ENCODE measurements around the gene NTNG2. TPM values are rescaled to one million over a fixed set of nuclear protein-coding genes. Genes with fewer than 3 reads are reported as not detected.
A peak's percentile ranks its signal among the peaks of the same experiment; 100 is the strongest.

NTNG2 gene
- 1.0 and 1.2 TPM in 2 replicates for total RNA-seq (ENCODE audit: low replicate concordance)

- no peak within 1 kb of the TSS for H3K27ac Mint-ChIP-seq
- H3K27me3 Mint-ChIP-seq (ENCODE audit: insufficient read depth, low read depth): peaks cover 58% of the 10 kb centered on the region
- H3K36me3 Mint-ChIP-seq: peaks cover 1% of the 10 kb centered on the region
- peak within 1 kb of the TSS; percentile 74 for H3K4me3 ChIP-seq
- no peak for TF ChIP-seq EZH2 (IDR thresholded peaks at IDR 0.05)
- TF ChIP-seq EZH2phosphoT487 (IDR thresholded peaks at IDR 0.05): no peak
- TF ChIP-seq CTCF (IDR thresholded peaks at IDR 0.05): no peak
- no peak within 1 kb of the TSS for H3K27ac ChIP-seq
- peaks cover 29% of the 10 kb centered on the region for H3K4me1 Mint-ChIP-seq
- no peak for DNase-seq (ENCODE audit: low spot score)
- no peak within 1 kb of the TSS for H3K9ac ChIP-seq
- H3K9me3 ChIP-seq (ENCODE audit: low read depth): no peaks in the 10 kb centered on the region
- peak within 1 kb of the TSS; percentile 98 for H3K4me3 Mint-ChIP-seq
- no peaks in the 10 kb centered on the region for H3K36me3 ChIP-seq
- H4K20me1 ChIP-seq (ENCODE audit: low read depth): peaks cover 50% of the 10 kb centered on the region
- H3F3A ChIP-seq (ENCODE audit: low read depth): peaks cover 27% of the 10 kb centered on the region
- peaks cover 2% of the 10 kb centered on the region for H3K9me3 Mint-ChIP-seq
- peak within 1 kb of the TSS; percentile 100 for H3K4me2 ChIP-seq
- peak within 1 kb of the TSS; percentile 86 for H2AFZ ChIP-seq (replicated peaks)
- H3K79me2 ChIP-seq (ENCODE audit: low read depth): no peaks in the 10 kb centered on the region
- peaks cover 99% of the 10 kb centered on the region for H3K27me3 ChIP-seq
- peaks cover 23% of the 10 kb centered on the region for H3K4me1 ChIP-seq
These were observed at the start of gene NTNG2 for GRCh38 chr9:132161743-132162184. Gene NTNG2 (plus strand): TSS chr9:132162058. CDS start chr9:132166832, 4,774 bp downstream.

GRCh38 chr9:132114102-132114707 is 47.7 kb upstream of the NTNG2 start:
- H3K4me3 ChIP-seq: no peak overlapping the region
- no peaks in the 10 kb centered on the region for H3K9me3 Mint-ChIP-seq
- no peaks in the 10 kb centered on the region for H3K36me3 ChIP-seq
- H3F3A ChIP-seq (ENCODE audit: low read depth): no peaks in the 10 kb centered on the region
- peaks cover 22% of the 10 kb centered on the region for H3K27me3 Mint-ChIP-seq (ENCODE audit: insufficient read depth, low read depth)
- DNase-seq (ENCODE audit: low spot score): peak; percentile 90
- H3K27ac ChIP-seq: no peak overlapping the region
- peaks cover under 1% of the 10 kb centered on the region for H3K4me1 ChIP-seq
- peak overlapping the region; percentile 12 for H3K4me3 Mint-ChIP-seq
- H3K79me2 ChIP-seq (ENCODE audit: low read depth): no peaks in the 10 kb centered on the region
- no peak overlapping the region for H3K27ac Mint-ChIP-seq
- H3K27me3 ChIP-seq: peaks cover 59% of the 10 kb centered on the region
- H3K9ac ChIP-seq: no peak overlapping the region
- H3K36me3 Mint-ChIP-seq: no peaks in the 10 kb centered on the region
- TF ChIP-seq EZH2phosphoT487 (IDR thresholded peaks at IDR 0.05) (no peak), CTCF (IDR thresholded peaks at IDR 0.05) (no peak), EZH2 (IDR thresholded peaks at IDR 0.05) (peak; percentile 39)
- no peak overlapping the region for H3K4me2 ChIP-seq
- no peaks in the 10 kb centered on the region for H3K9me3 ChIP-seq (ENCODE audit: low read depth)
- H2AFZ ChIP-seq (replicated peaks): no peak overlapping the region
- no peaks in the 10 kb centered on the region for H3K4me1 Mint-ChIP-seq
- peaks cover 13% of the 10 kb centered on the region for H4K20me1 ChIP-seq (ENCODE audit: low read depth)

GRCh38 chr9:132116583-132116982 is 45.3 kb upstream of the NTNG2 start:
- peaks cover 18% of the 10 kb centered on the region for H3K27me3 Mint-ChIP-seq (ENCODE audit: insufficient read depth, low read depth)
- DNase-seq (ENCODE audit: low spot score): no peak

More at GRCh38 chr9:132116583-132116982, 45.3 kb upstream of the NTNG2 start:
- no peak overlapping the region for H3K4me3 ChIP-seq
- H3K9me3 Mint-ChIP-seq: no peaks in the 10 kb centered on the region
- no peaks in the 10 kb centered on the region for H3K79me2 ChIP-seq (ENCODE audit: low read depth)
- H3K27ac ChIP-seq: no peak overlapping the region
- H3K4me1 ChIP-seq: no peaks in the 10 kb centered on the region
- H3F3A ChIP-seq (ENCODE audit: low read depth): no peaks in the 10 kb centered on the region
- H3K9me3 ChIP-seq (ENCODE audit: low read depth): no peaks in the 10 kb centered on the region
- no peak overlapping the region for H3K9ac ChIP-seq
- no peak overlapping the region for H3K27ac Mint-ChIP-seq
- H3K27me3 ChIP-seq: peaks cover 67% of the 10 kb centered on the region
- no peak overlapping the region for H2AFZ ChIP-seq (replicated peaks)
- H4K20me1 ChIP-seq (ENCODE audit: low read depth): peaks cover 13% of the 10 kb centered on the region
- no peaks in the 10 kb centered on the region for H3K36me3 Mint-ChIP-seq
- no peaks in the 10 kb centered on the region for H3K36me3 ChIP-seq
- no peak overlapping the region for H3K4me2 ChIP-seq
- no peaks in the 10 kb centered on the region for H3K4me1 Mint-ChIP-seq
- TF ChIP-seq EZH2phosphoT487 (IDR thresholded peaks at IDR 0.05): no peak
- no peak for TF ChIP-seq EZH2 (IDR thresholded peaks at IDR 0.05)
- no peak for TF ChIP-seq CTCF (IDR thresholded peaks at IDR 0.05)
- no peak overlapping the region for H3K4me3 Mint-ChIP-seq
